GM21360 (cell line): Measurements from ENCODE around the gene CASP2.
A peak's percentile ranks its signal among the peaks of the same experiment; 100 is the strongest.
"Not testable (repeated sequence)": the region's sequence is repeated elsewhere in the genome, so short reads cannot be mapped to it uniquely, and the experiment has no call there.

ENCODE experiments used
- ATAC-seq: cut with Tn5 transposase; IDR thresholded peaks from one replicate; pipeline ENCODE4 v1.9.1; 2021; ENCODE audit warnings: mild to moderate bottlenecking, moderate library complexity; ENCODE audit not compliant: unreplicated experiment

Gene CASP2

DNA sequence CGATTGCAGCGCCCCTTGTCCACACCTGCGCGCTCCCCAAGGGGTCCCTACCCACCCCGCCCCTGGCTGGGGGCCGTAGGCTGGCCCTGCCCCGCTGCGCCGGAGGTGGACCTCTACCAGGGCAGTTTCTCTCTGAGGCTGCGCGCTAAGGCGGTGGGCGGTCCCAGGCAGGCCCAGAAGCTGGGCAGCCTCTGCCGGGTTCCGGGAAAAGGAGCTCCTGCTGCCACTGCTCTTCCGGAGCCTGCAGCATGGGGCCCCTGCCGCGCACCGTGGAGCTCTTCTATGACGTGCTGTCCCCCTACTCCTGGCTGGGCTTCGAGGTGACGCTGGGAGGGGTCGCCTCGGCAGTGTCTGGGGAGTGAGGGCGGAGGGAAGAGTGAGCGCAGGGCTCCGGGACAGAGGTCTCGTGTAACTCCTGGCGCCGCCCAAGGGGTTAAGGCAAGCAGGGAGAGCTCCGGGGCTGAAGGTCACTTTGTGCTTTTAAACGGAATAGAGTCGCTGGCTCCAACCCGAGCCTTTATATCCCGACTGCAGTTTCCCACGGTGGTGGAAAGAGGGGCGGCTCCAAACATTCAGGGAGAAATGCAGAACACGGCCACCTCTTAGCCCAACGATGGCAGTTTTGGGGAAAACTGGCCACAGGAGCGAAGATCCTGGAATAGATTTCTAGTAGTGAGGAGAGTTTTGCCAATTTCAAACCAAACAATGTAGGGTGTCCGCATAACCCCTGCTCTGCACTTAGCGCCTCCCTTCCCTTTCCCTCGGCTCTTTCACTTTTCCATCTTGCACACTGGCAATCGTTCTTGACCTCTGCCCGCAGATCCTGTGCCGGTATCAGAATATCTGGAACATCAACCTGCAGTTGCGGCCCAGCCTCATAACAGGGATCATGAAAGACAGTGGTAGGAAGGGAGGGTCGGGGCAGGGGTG is 24.6 kb upstream of the CASP2 start, which contains the start of gene GSTK1:
Gene GSTK1, plus strand, starts transcription at position 176 of the 930 bp plus-strand sequence. Its CDS starts 73 bp downstream, at position 249.
- peak; percentile 94 for ATAC-seq

- ATAC-seq: not testable (repeated sequence)
These were observed 24.0 kb upstream of the CASP2 start for GRCh38 chr7:143264196-143264568.

GRCh38 chr7:143265017-143265693 is 23.0 kb upstream of the CASP2 start:
- no peak for ATAC-seq

DNA sequence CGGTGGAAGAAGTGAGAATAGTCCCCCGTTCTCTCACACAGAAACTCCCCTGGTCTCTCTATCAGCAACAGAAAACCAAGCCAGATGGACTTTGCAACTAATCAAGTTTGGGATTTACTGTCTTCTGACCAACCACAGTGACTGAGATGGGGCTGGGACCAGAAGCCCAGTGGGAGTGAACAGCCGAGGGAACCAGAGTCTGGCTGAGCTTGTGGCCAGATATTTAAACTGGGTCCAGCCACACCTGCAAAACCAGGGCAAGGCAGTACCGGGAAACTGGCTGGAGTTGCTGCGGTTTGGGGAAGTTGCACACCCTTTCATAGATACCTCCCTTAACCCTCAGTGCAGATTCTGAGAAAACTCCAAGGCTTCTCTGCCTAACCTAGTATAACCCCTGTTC is 18.9 kb upstream of the CASP2 start:
- no peak for ATAC-seq

GRCh38 chr7:143271240-143271639 is 16.9 kb upstream of the CASP2 start:
- ATAC-seq: no peak

DNA sequence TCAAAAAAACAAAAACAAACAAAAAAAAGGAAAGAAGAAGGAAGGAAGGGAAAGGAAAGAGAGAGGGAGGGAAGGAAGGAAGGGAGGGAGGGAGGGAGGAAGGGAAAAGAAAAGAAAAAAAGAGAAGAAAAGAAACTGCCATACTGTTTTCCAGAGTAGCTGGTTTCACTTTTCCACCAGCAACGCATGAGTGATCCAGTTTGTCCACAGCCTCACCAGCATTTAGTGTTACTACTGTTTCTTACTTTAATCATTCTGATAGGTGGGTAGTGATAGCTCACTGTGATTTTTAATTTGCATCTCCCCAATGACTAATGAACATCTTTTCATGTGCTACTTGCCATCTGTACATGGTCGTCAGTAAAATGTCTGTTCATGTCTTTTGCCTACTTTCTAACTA is 15.3 kb upstream of the CASP2 start:
- ATAC-seq: no peak

- ATAC-seq: no peak
These were observed 8.7 kb upstream of the CASP2 start for GRCh38 chr7:143279186-143280098.

GRCh38 chr7:143280160-143280559 is 8.0 kb upstream of the CASP2 start:
- no peak for ATAC-seq

DNA sequence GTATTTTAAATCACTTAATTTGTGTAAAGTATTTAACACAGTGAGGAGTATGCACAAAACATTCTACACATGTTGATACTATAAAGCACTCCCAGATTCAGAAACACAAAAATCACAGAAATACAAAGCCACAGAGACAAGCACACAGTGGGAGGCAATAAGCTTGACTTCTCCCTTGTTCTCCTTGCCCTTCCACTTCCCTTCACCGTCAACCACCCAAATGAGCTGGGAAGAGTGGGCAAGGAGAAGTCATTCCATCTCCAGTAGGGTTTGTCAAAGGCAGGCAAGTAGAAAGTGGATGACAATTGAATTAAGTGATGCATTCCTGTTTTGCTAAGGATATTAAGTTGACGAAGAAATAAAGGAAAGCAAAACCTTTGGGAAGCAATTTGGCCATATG is 7.6 kb upstream of the CASP2 start:
- ATAC-seq: no peak

DNA sequence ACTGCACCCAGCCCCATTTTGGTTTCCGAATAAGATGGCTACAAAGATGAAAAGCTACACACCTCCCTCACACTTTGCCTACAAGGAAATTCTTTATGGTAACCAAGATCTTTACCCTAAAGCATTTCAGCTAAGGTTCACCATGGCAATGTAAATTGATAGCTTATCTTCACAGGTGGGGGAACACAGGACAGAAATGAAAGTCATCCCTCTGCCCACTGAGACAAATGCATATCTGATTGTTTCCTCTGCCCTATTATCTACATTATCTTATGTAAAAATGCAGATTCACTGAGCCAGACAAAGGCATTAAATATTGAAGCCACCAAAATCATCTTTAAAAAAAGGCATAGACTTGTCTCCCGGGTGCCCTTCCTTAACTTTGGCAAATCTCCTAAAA is 6.6 kb upstream of the CASP2 start:
- ATAC-seq: no peak

- no peak for ATAC-seq
These were observed 6.0 kb upstream of the CASP2 start for GRCh38 chr7:143282124-143282523.

DNA sequence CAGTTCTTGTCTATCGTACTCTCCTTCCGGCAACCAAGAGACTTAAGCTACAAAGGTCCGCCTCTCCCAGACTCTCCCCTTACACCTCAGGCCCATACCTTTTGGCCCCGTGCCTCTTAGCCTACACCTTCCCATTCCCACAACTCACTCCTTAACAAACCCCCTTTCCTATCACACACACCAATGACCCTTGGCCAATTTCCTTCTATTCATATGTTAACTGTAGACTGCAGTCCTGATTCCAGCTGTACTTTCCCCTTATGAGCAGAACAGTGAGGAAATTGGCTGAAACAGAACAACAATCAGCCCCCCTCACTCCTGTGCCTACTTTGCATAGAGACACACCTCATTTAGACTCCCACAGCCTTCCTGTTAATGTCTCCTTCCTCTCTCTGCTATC is 4.8 kb upstream of the CASP2 start:
- ATAC-seq: no peak

DNA sequence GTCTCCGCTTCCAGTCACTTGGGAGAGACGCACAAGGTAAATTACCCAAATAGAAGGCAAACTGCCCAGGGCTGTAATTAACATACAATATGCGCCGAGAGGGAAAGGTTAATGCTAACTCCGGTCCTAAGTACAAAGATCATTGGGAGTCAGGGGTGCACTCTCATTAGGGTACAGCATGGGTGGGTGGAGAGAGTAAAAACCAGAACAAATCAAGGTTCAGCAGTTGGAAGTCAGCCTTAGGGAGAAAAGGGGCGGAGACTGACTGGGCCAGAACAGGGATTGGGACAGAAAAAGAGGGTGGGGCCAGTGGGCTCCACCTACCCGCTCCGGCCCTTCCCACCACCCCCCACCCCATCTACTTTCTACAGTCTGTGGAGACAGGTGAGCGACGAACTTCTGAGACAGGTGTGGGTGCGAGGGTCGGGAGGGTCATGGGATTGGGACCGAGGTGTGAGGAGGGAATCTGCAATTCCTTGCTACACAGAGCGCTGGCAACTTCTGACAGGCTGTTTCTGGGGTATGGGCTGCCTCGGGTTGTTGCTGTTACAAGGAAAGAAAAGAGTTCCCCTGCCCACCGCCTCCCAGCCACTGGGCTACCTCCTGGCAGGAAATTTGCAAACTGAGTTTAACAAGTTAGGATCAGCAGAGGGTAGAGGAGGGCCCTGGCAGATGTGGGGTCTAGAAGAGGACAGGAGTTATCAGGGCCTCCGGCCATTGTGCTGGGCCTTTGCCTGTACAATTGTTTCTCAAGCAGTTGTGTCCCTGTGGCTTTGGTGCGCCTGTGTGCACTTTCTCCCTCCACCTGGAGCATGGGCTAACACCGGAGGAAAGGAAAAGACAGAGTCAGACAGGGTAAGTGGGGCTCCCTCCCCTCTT is 3.3 kb upstream of the CASP2 start, which contains the start of gene TMEM139:
Gene TMEM139, plus strand, starts transcription at position 368 of the 879 bp plus-strand sequence. CDS start 1,000 bp downstream, outside the sequence.
- no peak for ATAC-seq

- no peak for ATAC-seq
These were observed 2.7 kb upstream of the CASP2 start for GRCh38 chr7:143285470-143285778.

GRCh38 chr7:143285806-143286521 is 2.2 kb upstream of the CASP2 start:
- no peak for ATAC-seq

DNA sequence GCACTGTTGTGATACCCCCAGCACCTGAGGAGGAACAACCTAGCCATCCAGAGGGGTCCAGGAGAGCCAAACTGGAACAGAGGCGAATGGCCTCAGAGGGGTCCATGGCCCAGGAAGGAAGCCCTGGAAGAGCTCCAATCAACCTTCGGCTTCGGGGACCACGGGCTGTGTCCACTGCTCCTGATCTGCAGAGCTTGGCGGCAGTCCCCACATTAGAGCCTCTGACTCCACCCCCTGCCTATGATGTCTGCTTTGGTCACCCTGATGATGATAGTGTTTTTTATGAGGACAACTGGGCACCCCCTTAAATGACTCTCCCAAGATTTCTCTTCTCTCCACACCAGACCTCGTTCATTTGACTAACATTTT is 1.6 kb upstream of the CASP2 start:
- ATAC-seq: no peak

GRCh38 chr7:143287339-143287934 is 714 bp upstream of the CASP2 start:
- ATAC-seq: no peak

GRCh38 chr7:143288836-143289235 is 685 bp downstream of the CASP2 start:
- no peak for ATAC-seq

GRCh38 chr7:143289421-143289820 is 1.3 kb downstream of the CASP2 start:
- no peak for ATAC-seq
